Suppressor macrophage (primary cell): Measurements from ENCODE around the gene PFDN6.

Experiments used
- DNase-seq, 4 experiments: peaks; one replicate each; pipeline ENCODE4 v3.0.0-alpha.2; 2020 to 2022

PFDN6 gene

DNA sequence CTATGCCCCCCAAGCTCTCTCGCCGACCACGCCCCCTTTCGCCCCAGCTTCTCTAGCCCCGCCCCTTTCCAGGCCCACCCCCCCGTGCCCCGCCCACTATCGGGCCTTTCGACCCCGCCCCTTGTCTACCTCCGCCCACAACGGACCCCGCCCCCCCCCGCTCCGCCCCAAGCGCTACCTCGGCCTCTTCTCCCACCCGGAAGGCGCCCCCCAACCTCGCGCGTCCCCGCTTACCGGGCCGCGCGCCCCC lies 27.9 kb downstream of the PFDN6 start:
- DNase-seq = no peak

DNA sequence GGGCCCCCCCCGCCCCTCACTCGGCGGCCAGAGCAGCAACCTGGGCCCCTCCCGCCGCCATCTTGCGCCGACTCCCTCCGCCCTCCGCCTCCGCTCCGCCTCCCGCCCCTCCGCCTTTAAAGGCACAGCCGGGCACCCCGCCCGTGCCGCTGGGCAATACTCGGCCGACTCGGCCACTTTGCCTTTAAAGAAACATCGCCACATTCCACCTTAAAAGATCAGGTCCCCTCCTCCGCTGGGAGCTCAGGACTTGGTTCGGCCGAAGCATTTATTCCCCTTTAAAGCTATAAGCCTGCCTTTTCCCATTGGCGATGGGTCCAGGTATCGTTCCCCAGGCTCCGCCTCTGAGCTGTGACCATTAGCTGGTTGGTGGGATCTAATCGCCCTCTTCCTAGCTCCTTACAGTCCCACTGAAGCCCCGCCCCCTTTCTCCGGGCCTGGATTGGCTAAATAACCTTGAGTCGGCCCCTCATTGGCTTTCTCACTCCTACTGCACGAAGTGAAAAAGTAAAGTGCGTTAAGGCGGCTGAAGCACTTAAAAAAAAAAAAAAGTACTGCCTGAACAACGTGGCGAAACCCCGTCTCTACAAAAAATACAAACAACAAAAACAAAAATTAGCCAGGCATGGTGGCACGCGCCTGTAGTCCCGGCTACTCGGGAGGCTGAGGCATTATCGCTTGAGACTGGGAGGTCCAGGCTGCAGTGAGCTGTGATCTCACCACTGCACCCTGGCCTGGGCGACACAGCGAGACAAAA lies 28.4 kb downstream of the PFDN6 start, which contains the start of gene ZBTB22:
ZBTB22 (minus strand) TSS at position 76 of the 757 bp plus-strand sequence. CDS start 828 bp downstream, outside the sequence.
- peak; percentile 98 to 99 (median 99) for DNase-seq

DNA sequence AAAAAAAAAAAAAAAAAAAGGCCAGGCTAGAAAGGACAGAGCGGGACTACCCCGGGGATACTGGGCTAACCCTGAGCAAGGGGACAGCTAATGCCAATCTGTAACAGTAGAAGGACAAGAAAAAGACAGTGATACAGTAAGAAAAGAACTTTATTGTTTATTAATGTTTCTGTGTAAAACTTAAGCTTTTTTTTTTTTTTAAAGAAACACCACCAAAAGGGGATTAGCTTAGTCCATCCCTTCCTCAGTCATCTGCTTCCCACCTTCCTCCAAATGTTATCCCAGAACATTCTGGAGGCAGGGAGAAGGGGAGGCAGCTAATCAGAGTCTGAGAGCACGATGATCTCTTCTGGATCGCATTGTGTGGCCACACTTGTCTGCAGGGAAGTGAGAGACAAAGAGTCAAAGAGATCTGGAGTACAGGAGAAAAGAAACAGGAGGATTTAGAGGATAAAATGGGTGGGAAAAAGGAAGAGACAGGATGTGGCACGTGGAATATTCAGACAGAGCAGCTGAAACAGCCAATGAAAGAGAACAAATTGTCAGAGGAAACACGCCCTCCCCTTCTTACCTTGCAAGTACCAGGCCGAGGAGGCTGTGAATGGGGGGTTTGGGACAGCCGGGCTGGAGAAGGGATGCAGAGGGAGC lies 29.1 kb downstream of the PFDN6 start:
- no peak for DNase-seq

GRCh38 chr6:33319939-33320314 lies 30.5 kb downstream of the PFDN6 start:
- peak in 1 of 4 experiments; percentile 1 for DNase-seq

- peak; percentile 34 to 73 (median 66) for DNase-seq
Observed at GRCh38 chr6:33320315-33321181, 31.1 kb downstream of the PFDN6 start.

GRCh38 chr6:33321227-33321626 lies 31.8 kb downstream of the PFDN6 start:
- no peak for DNase-seq

- DNase-seq = peak in 1 of 4 experiments; percentile 11
Observed at GRCh38 chr6:33323623-33323948, 34.2 kb downstream of the PFDN6 start.

GRCh38 chr6:33324125-33324524 lies 34.7 kb downstream of the PFDN6 start:
- DNase-seq = peak; percentile 22 to 41 (median 25)

DNA sequence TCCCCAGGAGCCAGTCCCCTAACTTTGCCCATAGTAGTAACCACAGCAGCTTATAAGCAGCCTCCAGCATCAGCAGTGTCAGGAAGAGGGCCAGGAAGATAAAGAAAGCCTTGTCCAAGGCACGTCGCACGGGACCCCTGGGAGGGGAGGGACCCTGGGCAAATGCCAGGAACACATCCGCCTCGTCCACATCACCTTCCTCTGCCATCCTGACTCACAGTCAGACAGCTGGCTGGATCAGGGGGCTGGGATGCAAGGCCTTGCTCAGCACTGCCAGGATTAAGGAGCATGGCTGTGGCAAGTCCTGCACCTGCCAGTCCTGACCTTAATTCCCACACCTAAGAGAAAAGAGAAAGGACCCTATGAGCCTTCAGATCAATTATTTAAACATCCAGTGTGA lies 39.7 kb downstream of the PFDN6 start:
- no peak for DNase-seq

- DNase-seq = no peak
Observed at GRCh38 chr6:33330736-33331135, 41.3 kb downstream of the PFDN6 start.

- DNase-seq = peak in 3 of 4 experiments; percentile 15 to 59 (median 46)
Observed at GRCh38 chr6:33333666-33334065, 44.3 kb downstream of the PFDN6 start.

DNA sequence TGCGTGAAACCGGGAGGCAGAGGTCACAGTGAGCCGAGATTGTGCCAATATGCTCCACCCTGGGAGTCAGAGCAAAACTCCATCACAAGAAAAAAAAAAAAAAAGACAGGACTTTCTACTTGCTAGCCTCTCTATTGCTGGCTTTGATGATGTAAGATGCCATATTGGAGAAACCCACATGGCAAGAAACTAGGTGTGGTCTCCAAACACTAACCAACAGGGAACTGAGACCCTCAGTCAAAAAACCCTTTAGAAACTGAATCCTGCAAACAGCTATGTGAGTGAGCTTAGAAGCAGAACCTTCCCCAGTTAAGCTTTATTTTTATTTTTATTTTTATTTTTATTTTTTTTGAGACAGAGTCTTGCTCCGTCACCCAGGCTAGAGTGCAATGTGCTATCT lies 46.5 kb downstream of the PFDN6 start:
- DNase-seq = no peak

GRCh38 chr6:33336495-33336894 lies 47.1 kb downstream of the PFDN6 start:
- no peak for DNase-seq

GRCh38 chr6:33339193-33339592 lies 49.8 kb downstream of the PFDN6 start:
- peak; percentile 8 to 44 (median 16) for DNase-seq
